ENCODE results near the gene PARL.

PARL gene

DNA sequence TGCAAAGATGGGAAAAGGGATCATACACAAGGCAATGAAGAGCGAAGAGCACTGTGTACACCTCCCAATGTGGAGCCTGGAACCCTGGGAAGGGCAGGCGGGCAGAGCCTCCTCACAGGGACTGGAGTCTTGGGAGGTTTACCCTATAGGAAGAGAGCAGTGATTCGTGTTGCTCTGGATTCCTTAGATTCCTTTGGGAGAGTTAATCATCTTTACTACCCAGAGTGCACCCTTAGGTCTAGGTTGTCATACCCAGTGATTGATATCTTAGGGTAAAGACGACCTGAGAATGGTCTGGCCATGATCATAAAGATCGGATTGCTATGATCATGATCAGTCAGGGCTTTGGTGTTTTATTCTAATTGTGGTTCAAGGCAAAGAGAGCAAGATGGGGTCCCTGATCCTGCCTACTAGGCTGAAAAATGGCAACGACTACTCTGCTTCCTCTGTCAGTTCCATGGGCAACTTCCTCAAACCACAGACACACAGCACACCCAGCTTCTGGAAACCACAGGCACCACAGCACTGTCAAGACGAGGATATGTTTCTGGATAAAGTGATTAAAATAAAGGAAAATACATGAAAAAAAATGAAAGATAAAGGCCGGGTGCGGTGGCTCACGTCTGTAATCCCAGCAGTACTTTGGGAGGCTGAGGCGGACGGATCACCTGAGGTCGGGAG, 38.9 kb downstream of the PARL start:
- Histone ChIP-seq H3K9ac (ENCODE audit: low read depth, low read length, poor library complexity) (no peak overlapping the region), H3K4me3 (ENCODE audit: low read length in 2 of 2) (no peak overlapping the region), H2BK12ac (ENCODE audit: low read length) (no peak overlapping the region), H2BK15ac (ENCODE audit: low read length) (no peak overlapping the region), H3K18ac (ENCODE audit: low read length) (no peak overlapping the region), H2AK5ac (ENCODE audit: low read depth, low read length) (no peak overlapping the region), H3K23ac (ENCODE audit: low read depth, low read length, poor library complexity) (no peak overlapping the region), H2BK120ac (ENCODE audit: low read depth, low read length) (no peak overlapping the region), H3K27me3 (ENCODE audit: control insufficient read depth in 3 of 3, insufficient read depth in 3 of 3, low read depth in 1 of 3, low read length in 3 of 3) (no peaks in the 10 kb centered on the region), H3K14ac (ENCODE audit: low read length) (no peak overlapping the region), H3K4me1 (ENCODE audit: control insufficient read depth in 2 of 2, insufficient read depth in 1 of 2, low read depth in 1 of 2, low read length in 2 of 2) (no peaks in the 10 kb centered on the region), H3K9me3 (replicated peaks in 1 of 2; ENCODE audit: control insufficient read depth in 2 of 2, insufficient read depth in 1 of 2, low read depth in 1 of 2, low read length in 2 of 2) (peaks cover 0 to 10% of the 10 kb centered on the region in 2 donors), H3K4ac (ENCODE audit: low read length) (no peak overlapping the region), H2BK5ac (ENCODE audit: low read length) (no peak overlapping the region), H4K8ac (ENCODE audit: low read depth, low read length) (no peak overlapping the region), H3K79me1 (ENCODE audit: low read depth, low read length) (no peaks in the 10 kb centered on the region), H3K36me3 (replicated peaks in 1 of 2; ENCODE audit: control insufficient read depth in 2 of 2, insufficient read depth in 2 of 2, low read length in 2 of 2) (peaks cover 24 to 92% of the 10 kb centered on the region in 2 donors), H2AFZ (ENCODE audit: low read length) (no peak overlapping the region), H4K91ac (ENCODE audit: low read depth, low read length, poor library complexity) (no peak overlapping the region), H3K27ac (replicated peaks; ENCODE audit: low read length) (no peak overlapping the region), H3K4me2 (ENCODE audit: insufficient read depth, low read length, poor library complexity, severe bottlenecking) (no peak overlapping the region)
- DNase-seq (ENCODE audit: low spot score) = no peak
- WGBS, 2 donors (ENCODE audit: extremely low coverage in 2 of 2, insufficient read length in 2 of 2, insufficient replicate concordance in 1 of 2) = no CpG with 5 or more reads among the region's 13 CpGs

DNA sequence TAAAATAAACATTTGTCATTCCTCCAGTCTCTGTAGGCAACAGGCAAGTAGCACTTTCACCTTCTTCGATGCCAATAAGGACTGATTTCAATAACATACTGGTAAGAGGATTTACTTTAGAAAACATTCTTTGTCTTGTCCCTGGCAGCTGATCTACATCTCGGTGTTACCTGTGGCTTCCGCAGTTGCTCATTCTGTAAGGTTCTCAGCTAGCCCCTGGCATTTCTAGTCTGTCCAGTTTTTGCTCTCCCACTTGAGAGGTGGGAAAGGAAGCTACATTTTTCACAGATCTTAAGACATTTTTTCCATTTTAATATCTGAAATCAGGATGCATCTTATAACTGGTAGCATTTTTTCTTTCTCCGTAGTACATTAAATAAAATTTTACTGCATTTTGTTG, 39.6 kb downstream of the PARL start:
- Histone ChIP-seq H2BK12ac (ENCODE audit: low read length) (no peak overlapping the region), H4K91ac (ENCODE audit: low read depth, low read length, poor library complexity) (no peak overlapping the region), H3K27ac (replicated peaks; ENCODE audit: low read length) (no peak overlapping the region), H3K18ac (ENCODE audit: low read length) (no peak overlapping the region), H3K9ac (ENCODE audit: low read depth, low read length, poor library complexity) (no peak overlapping the region), H3K23ac (ENCODE audit: low read depth, low read length, poor library complexity) (no peak overlapping the region), H3K27me3 (ENCODE audit: control insufficient read depth in 3 of 3, insufficient read depth in 3 of 3, low read depth in 1 of 3, low read length in 3 of 3) (no peaks in the 10 kb centered on the region), H3K79me1 (ENCODE audit: low read depth, low read length) (no peaks in the 10 kb centered on the region), H2BK120ac (ENCODE audit: low read depth, low read length) (no peak overlapping the region), H2AK5ac (ENCODE audit: low read depth, low read length) (no peak overlapping the region), H4K8ac (ENCODE audit: low read depth, low read length) (no peak overlapping the region), H3K4me3 (ENCODE audit: low read length in 2 of 2) (no peak overlapping the region), H3K4me1 (ENCODE audit: control insufficient read depth in 2 of 2, insufficient read depth in 1 of 2, low read depth in 1 of 2, low read length in 2 of 2) (no peaks in the 10 kb centered on the region), H3K4me2 (ENCODE audit: insufficient read depth, low read length, poor library complexity, severe bottlenecking) (no peak overlapping the region), H3K36me3 (replicated peaks in 1 of 2; ENCODE audit: control insufficient read depth in 2 of 2, insufficient read depth in 2 of 2, low read length in 2 of 2) (peaks cover 24 to 92% of the 10 kb centered on the region in 2 donors), H3K14ac (ENCODE audit: low read length) (no peak overlapping the region), H2BK5ac (ENCODE audit: low read length) (no peak overlapping the region), H2AFZ (ENCODE audit: low read length) (no peak overlapping the region), H3K9me3 (replicated peaks in 1 of 2; ENCODE audit: control insufficient read depth in 2 of 2, insufficient read depth in 1 of 2, low read depth in 1 of 2, low read length in 2 of 2) (peaks cover 0 to 10% of the 10 kb centered on the region in 2 donors), H3K4ac (ENCODE audit: low read length) (no peak overlapping the region), H2BK15ac (ENCODE audit: low read length) (no peak overlapping the region)
- no CpG with 5 or more reads among the region's 4 CpGs for WGBS, 2 donors (ENCODE audit: extremely low coverage in 2 of 2, insufficient read length in 2 of 2, insufficient replicate concordance in 1 of 2)
- DNase-seq (ENCODE audit: low spot score) = no peak

DNA sequence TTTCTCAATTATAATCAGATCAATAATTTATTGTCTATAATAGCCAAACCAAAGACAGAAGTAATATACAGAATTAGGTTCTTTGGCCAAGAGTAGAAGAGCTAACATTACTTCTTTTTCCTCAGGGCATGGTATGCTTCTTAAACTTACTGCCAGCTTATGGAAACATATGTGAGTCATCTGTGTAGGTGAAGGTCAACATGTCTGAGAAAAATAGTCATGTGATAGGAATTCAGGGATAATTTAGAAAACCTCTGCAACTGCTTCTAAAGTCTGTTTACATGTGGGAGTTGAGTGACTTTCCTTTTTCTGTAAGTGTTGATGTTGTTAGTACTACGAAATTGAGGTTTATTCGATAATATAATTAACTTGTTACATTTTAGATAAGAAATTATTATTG, 40.1 kb downstream of the PARL start:
- Histone ChIP-seq H3K9ac (ENCODE audit: low read depth, low read length, poor library complexity) (no peak overlapping the region), H3K23ac (ENCODE audit: low read depth, low read length, poor library complexity) (no peak overlapping the region), H3K36me3 (replicated peaks in 1 of 2; ENCODE audit: control insufficient read depth in 2 of 2, insufficient read depth in 2 of 2, low read length in 2 of 2) (peaks cover 23 to 92% of the 10 kb centered on the region in 2 donors), H3K14ac (ENCODE audit: low read length) (no peak overlapping the region), H2AK5ac (ENCODE audit: low read depth, low read length) (no peak overlapping the region), H3K4ac (ENCODE audit: low read length) (no peak overlapping the region), H3K27ac (replicated peaks; ENCODE audit: low read length) (no peak overlapping the region), H3K4me3 (ENCODE audit: low read length in 2 of 2) (no peak overlapping the region), H2BK12ac (ENCODE audit: low read length) (no peak overlapping the region), H4K91ac (ENCODE audit: low read depth, low read length, poor library complexity) (no peak overlapping the region), H3K27me3 (ENCODE audit: control insufficient read depth in 3 of 3, insufficient read depth in 3 of 3, low read depth in 1 of 3, low read length in 3 of 3) (no peaks in the 10 kb centered on the region), H2AFZ (ENCODE audit: low read length) (no peak overlapping the region), H3K18ac (ENCODE audit: low read length) (no peak overlapping the region), H3K4me2 (ENCODE audit: insufficient read depth, low read length, poor library complexity, severe bottlenecking) (no peak overlapping the region), H3K4me1 (ENCODE audit: control insufficient read depth in 2 of 2, insufficient read depth in 1 of 2, low read depth in 1 of 2, low read length in 2 of 2) (no peaks in the 10 kb centered on the region), H4K8ac (ENCODE audit: low read depth, low read length) (no peak overlapping the region), H2BK120ac (ENCODE audit: low read depth, low read length) (no peak overlapping the region), H3K9me3 (replicated peaks in 1 of 2; ENCODE audit: control insufficient read depth in 2 of 2, insufficient read depth in 1 of 2, low read depth in 1 of 2, low read length in 2 of 2) (peaks cover 0 to 10% of the 10 kb centered on the region in 2 donors), H2BK5ac (ENCODE audit: low read length) (no peak overlapping the region), H3K79me1 (ENCODE audit: low read depth, low read length) (no peaks in the 10 kb centered on the region), H2BK15ac (ENCODE audit: low read length) (no peak overlapping the region)
- DNase-seq (ENCODE audit: low spot score) = no peak
- WGBS, 2 donors (ENCODE audit: extremely low coverage in 2 of 2, insufficient read length in 2 of 2, insufficient replicate concordance in 1 of 2) = no CpG with 5 or more reads among the region's 2 CpGs

DNA sequence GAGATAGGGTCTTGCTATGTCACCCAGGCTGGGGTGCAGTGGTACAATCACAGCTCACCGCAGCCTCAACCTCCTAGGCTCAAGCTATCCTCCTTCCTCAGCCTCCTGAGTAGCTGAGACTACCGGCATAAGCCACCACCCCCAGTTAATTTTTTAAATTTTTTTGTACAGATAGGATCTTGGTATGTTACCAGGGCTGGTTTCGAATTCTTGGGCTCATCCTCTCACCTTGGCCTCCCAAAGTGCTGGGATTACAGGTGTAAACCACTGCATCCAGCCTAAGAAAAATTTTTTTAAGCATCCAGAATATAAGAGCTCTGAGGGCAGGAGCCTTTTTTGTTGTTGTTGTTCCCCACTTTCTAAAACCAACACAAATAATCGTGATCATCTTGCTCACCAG, 44.9 kb downstream of the PARL start:
- H3K36me3 ChIP-seq (replicated peaks in 1 of 2; ENCODE audit: control insufficient read depth in 2 of 2, insufficient read depth in 2 of 2, low read length in 2 of 2) = peaks cover 13 to 77% of the 10 kb centered on the region in 2 donors
- no peak overlapping the region for H2AFZ ChIP-seq (ENCODE audit: low read length)
- no peaks in the 10 kb centered on the region for H3K4me1 ChIP-seq (ENCODE audit: control insufficient read depth in 2 of 2, insufficient read depth in 1 of 2, low read depth in 1 of 2, low read length in 2 of 2)
- H3K14ac ChIP-seq (ENCODE audit: low read length) = no peak overlapping the region
- no peak overlapping the region for H4K91ac ChIP-seq (ENCODE audit: low read depth, low read length, poor library complexity)
- H3K4me3 ChIP-seq (ENCODE audit: low read length in 2 of 2) = no peak overlapping the region
- no peak overlapping the region for H2BK120ac ChIP-seq (ENCODE audit: low read depth, low read length)
- H2BK12ac ChIP-seq (ENCODE audit: low read length) = no peak overlapping the region
- H2AK5ac ChIP-seq (ENCODE audit: low read depth, low read length) = no peak overlapping the region
- H3K18ac ChIP-seq (ENCODE audit: low read length) = no peak overlapping the region
- H4K8ac ChIP-seq (ENCODE audit: low read depth, low read length) = no peak overlapping the region
- H3K27ac ChIP-seq (replicated peaks; ENCODE audit: low read length) = no peak overlapping the region
- H2BK15ac ChIP-seq (ENCODE audit: low read length) = no peak overlapping the region
- H2BK5ac ChIP-seq (ENCODE audit: low read length) = no peak overlapping the region
- WGBS, 2 donors (ENCODE audit: extremely low coverage in 2 of 2, insufficient read length in 2 of 2, insufficient replicate concordance in 1 of 2) = no CpG with 5 or more reads among the region's 4 CpGs
- no peak for DNase-seq (ENCODE audit: low spot score)
- H3K9ac ChIP-seq (ENCODE audit: low read depth, low read length, poor library complexity) = no peak overlapping the region
- no peak overlapping the region for H3K4ac ChIP-seq (ENCODE audit: low read length)
- H3K23ac ChIP-seq (ENCODE audit: low read depth, low read length, poor library complexity) = no peak overlapping the region
- H3K9me3 ChIP-seq (replicated peaks in 1 of 2; ENCODE audit: control insufficient read depth in 2 of 2, insufficient read depth in 1 of 2, low read depth in 1 of 2, low read length in 2 of 2) = no peaks in the 10 kb centered on the region
- H3K27me3 ChIP-seq (ENCODE audit: control insufficient read depth in 3 of 3, insufficient read depth in 3 of 3, low read depth in 1 of 3, low read length in 3 of 3) = no peaks in the 10 kb centered on the region
- H3K4me2 ChIP-seq (ENCODE audit: insufficient read depth, low read length, poor library complexity, severe bottlenecking) = no peak overlapping the region
- H3K79me1 ChIP-seq (ENCODE audit: low read depth, low read length) = no peaks in the 10 kb centered on the region
